Transverse colon (tissue), 4 donors: ENCODE results near the gene AJAP1. TPM values are rescaled to one million over a fixed set of nuclear protein-coding genes. Genes with fewer than 3 reads are reported as not detected.

Source experiments
- DNase-seq: peaks from one replicate; pipeline ENCODE4 v3.0.0-alpha.2; 2019
- H3K27ac ChIP-seq, 4 donors: fragments of 200-600 bp; sonication (generic); 2 replicates each; pipeline ENCODE4 v1.5.1; 2016 to 2018; ENCODE audit warnings: inconsistent platforms in 4 of 4
- H3K27me3 ChIP-seq: fragments of 200-600 bp; sonication (generic); 2 replicates; pipeline ENCODE4 v1.5.1; 2017; ENCODE audit warnings: inconsistent platforms
- H3K36me3 ChIP-seq, 4 donors: fragments of 200-600 bp; sonication (generic); 2 replicates each; pipeline ENCODE4 v1.5.1; 2017 to 2019; ENCODE audit warnings: inconsistent platforms in 4 of 4
- H3K4me1 ChIP-seq, 4 donors: fragments of 200-600 bp; sonication (generic); 2 replicates each; pipeline ENCODE4 v1.5.1; 2017 to 2020; ENCODE audit warnings: inconsistent platforms in 4 of 4
- H3K4me3 ChIP-seq, 4 donors: fragments of 200-600 bp; sonication (generic); 1 replicate in 1 of 4; 2 replicates in 3 of 4; pipeline versions ENCODE4 v1.5.1 to v1.6.1; 2017 to 2019; ENCODE audit warnings: inconsistent platforms in 4 of 4
- H3K9me3 ChIP-seq, 2 donors: fragments of 200-600 bp; sonication (generic); 2 replicates each; pipeline ENCODE4 v1.5.1; 2017 to 2019; ENCODE audit warnings: inconsistent platforms in 2 of 2
- CTCF ChIP-seq, 5 experiments: fragments of 200-600 bp in 3 of 5; fragments of 450-650 bp in 2 of 5; sonication (generic) in 3 of 5; IDR thresholded peaks; 1 replicate in 2 of 5; 2 replicates in 3 of 5; pipeline ENCODE4 v1.5.1; 2016 to 2017; ENCODE audit warnings: antibody characterized with exemption in 5 of 5, inconsistent platforms in 3 of 5, mild to moderate bottlenecking in 2 of 5, moderate library complexity in 1 of 5
- EP300 ChIP-seq: sonication (generic); formaldehyde crosslinking; IDR thresholded peaks from one replicate; pipeline ENCODE4 v1.6.1; 2017; ENCODE audit warnings: antibody characterized with exemption, low read depth
- POLR2A ChIP-seq: fragments of 450-650 bp; IDR thresholded peaks from one replicate; pipeline ENCODE4 v1.6.1; 2016; ENCODE audit warnings: antibody characterized with exemption, mild to moderate bottlenecking, moderate library complexity
- POLR2AphosphoS5 ChIP-seq, 3 donors: sonication (generic); formaldehyde crosslinking; IDR thresholded peaks; one replicate each; pipeline ENCODE4 v1.6.1; 2016; ENCODE audit warnings: antibody characterized with exemption in 3 of 3
- WGBS, 2 donors: methylation state at CpG; one replicate each; pipeline ENCODE4 v1.1.5; 2018; ENCODE audit warnings: low coverage in 1 of 2; 5-methylcytosine and 5-hydroxymethylcytosine counted together
- in situ Hi-C, 4 donors: fragments of 200-750 bp; cut with MboI; loops; one replicate each; pipeline versions ENCODE4 v1.15.0 to v1.15.1; 2017; ENCODE audit warnings: low sequenced_read_pairs in 3 of 4, low pct_ligation_motif_present in 1 of 4, low pct_unique_long_range_greater_than_20kb in 1 of 4
- intact Hi-C: fragments of 100-400 bp; cut with DNase I; formaldehyde crosslinking; loops from one replicate; pipeline ENCODE4 v1.15.1; 2023; ENCODE audit warnings: low total_unique reads
- total RNA-seq, 4 donors: library from RNA; depleted of rRNA; stranded (reverse); fragments of >200 nt; gene quantifications; one replicate each; pipeline ENCODE4 v1.1.0, GENCODE V29; 2016

AJAP1 gene
- total RNA-seq, 4 donors from 2014 or later: 0.14 to 0.16 TPM; not detected in 2

- WGBS, 2 donors: 67 to 85% methylated on average over 3 to 23 of the region's 23 CpGs
- TF ChIP-seq POLR2AphosphoS5 (IDR thresholded peaks at IDR 0.05): no peak
- no peak for TF ChIP-seq POLR2A
- no peak for TF ChIP-seq CTCF (IDR thresholded peaks at IDR 0.05)
- Histone ChIP-seq H3K4me1 (no peaks in the 10 kb centered on the region), H3K9me3 (no peaks in the 10 kb centered on the region), H3K27ac (no peak overlapping the region), H3K27me3 (peaks cover 5% of the 10 kb centered on the region), H3K36me3 (no peaks in the 10 kb centered on the region), H3K4me3 (no peak overlapping the region)
- DNase-seq: no peak
- intact Hi-C loops: no loop called here
- in situ Hi-C loops: no loop called here
Observed at GRCh38 chr1:4636644-4637380, 17.6 kb upstream of the AJAP1 start.

- Histone ChIP-seq H3K36me3 (no peaks in the 10 kb centered on the region), H3K4me3 (no peak overlapping the region), H3K4me1 (no peaks in the 10 kb centered on the region), H3K27me3 (peaks cover 5% of the 10 kb centered on the region), H3K27ac (no peak overlapping the region), H3K9me3 (no peaks in the 10 kb centered on the region)
- in situ Hi-C loops (no loop called here), intact Hi-C loops (no loop called here)
- no peak for DNase-seq
- TF ChIP-seq CTCF (IDR thresholded peaks at IDR 0.05) (no peak), EP300 (no peak), POLR2A (no peak), POLR2AphosphoS5 (IDR thresholded peaks at IDR 0.05) (no peak)
- WGBS, 2 donors: 60 to 66% methylated on average over 4 to 27 of the region's 34 CpGs
Observed at GRCh38 chr1:4637616-4638344, 16.6 kb upstream of the AJAP1 start.

GRCh38 chr1:4638345-4638729 is 16.1 kb upstream of the AJAP1 start:
- no peak overlapping the region for H3K27ac ChIP-seq
- H3K9me3 ChIP-seq: no peaks in the 10 kb centered on the region
- no peaks in the 10 kb centered on the region for H3K4me1 ChIP-seq
- no peak overlapping the region for H3K4me3 ChIP-seq
- TF ChIP-seq POLR2AphosphoS5 (IDR thresholded peaks at IDR 0.05): no peak
- no peaks in the 10 kb centered on the region for H3K36me3 ChIP-seq
- in situ Hi-C loops (no loop called here), intact Hi-C loops (no loop called here)
- DNase-seq: no peak
- 46% methylated on average over 12 of the region's 12 CpGs; no CpG with 5 or more reads in 1 of the 2 donors for WGBS, 2 donors
- peaks cover 5% of the 10 kb centered on the region for H3K27me3 ChIP-seq

- in situ Hi-C loops: no loop called here
- H3K4me3 ChIP-seq: no peak overlapping the region
- 89 to 91% methylated on average over 7 to 10 of the region's 10 CpGs for WGBS, 2 donors
- intact Hi-C loops: no loop called here
- H3K4me1 ChIP-seq: no peaks in the 10 kb centered on the region
- peaks cover 5% of the 10 kb centered on the region for H3K27me3 ChIP-seq
- no peaks in the 10 kb centered on the region for H3K9me3 ChIP-seq
- H3K36me3 ChIP-seq: no peaks in the 10 kb centered on the region
- DNase-seq: no peak
- no peak for TF ChIP-seq EP300
- TF ChIP-seq POLR2A: no peak
- TF ChIP-seq POLR2AphosphoS5 (IDR thresholded peaks at IDR 0.05): no peak
- TF ChIP-seq CTCF (IDR thresholded peaks at IDR 0.05): no peak
- H3K27ac ChIP-seq: no peak overlapping the region
Observed at GRCh38 chr1:4640931-4641330, 13.5 kb upstream of the AJAP1 start.
